NCI-H2107 (cell line): ENCODE measurements around the gene RFWD3.

Experiments used
- DNase-seq: peaks from one replicate; lab custom pipeline; 2025; lab: John Stamatoyannopoulos, UW

The RFWD3 gene

GRCh38 chr16:74623214-74623838, 43.4 kb downstream of the RFWD3 start:
- DNase-seq, result no peak

- no peak for DNase-seq
These were observed 44.7 kb downstream of the RFWD3 start for GRCh38 chr16:74622005-74622404.

- DNase-seq, result no peak
These were observed 49.4 kb downstream of the RFWD3 start for GRCh38 chr16:74617206-74617788.

GRCh38 chr16:74611721-74612120, 55.0 kb downstream of the RFWD3 start:
- DNase-seq, result no peak

- no peak for DNase-seq
These were observed 57.7 kb downstream of the RFWD3 start for GRCh38 chr16:74608944-74609343.

GRCh38 chr16:74608381-74608780, 58.3 kb downstream of the RFWD3 start:
- no peak for DNase-seq

GRCh38 chr16:74607962-74608356, 58.7 kb downstream of the RFWD3 start:
- no peak for DNase-seq

- no peak for DNase-seq
These were observed 59.2 kb downstream of the RFWD3 start for GRCh38 chr16:74607310-74607961.

GRCh38 chr16:74606521-74607309, 60.0 kb downstream of the RFWD3 start, which contains the start of gene GLG1:
GLG1 (minus strand) TSS chr16:74607114; CDS start chr16:74607094, 20 bp downstream.
- DNase-seq, result peak; percentile 81

- no peak for DNase-seq
These were observed 60.7 kb downstream of the RFWD3 start for GRCh38 chr16:74605746-74606520.

GRCh38 chr16:74605332-74605731, 61.3 kb downstream of the RFWD3 start:
- DNase-seq, result no peak

- no peak for DNase-seq
These were observed 62.8 kb downstream of the RFWD3 start for GRCh38 chr16:74603848-74604247.

GRCh38 chr16:74601126-74601871, 65.4 kb downstream of the RFWD3 start:
- no peak for DNase-seq

GRCh38 chr16:74596586-74596985, 70.1 kb downstream of the RFWD3 start:
- DNase-seq, result no peak

GRCh38 chr16:74592847-74593246, 73.8 kb downstream of the RFWD3 start:
- DNase-seq, result no peak

- no peak for DNase-seq
These were observed 74.6 kb downstream of the RFWD3 start for GRCh38 chr16:74591876-74592650.

- DNase-seq, result no peak
These were observed 79.7 kb downstream of the RFWD3 start for GRCh38 chr16:74586948-74587347.

- DNase-seq, result no peak
These were observed 80.7 kb downstream of the RFWD3 start for GRCh38 chr16:74585846-74586443.

- DNase-seq, result no peak
These were observed 82.6 kb downstream of the RFWD3 start for GRCh38 chr16:74583926-74584666.
